NCI-H2171 (cell line): ENCODE measurements around the gene COLQ.

Experiments used
- DNase-seq: peaks from one replicate; lab custom pipeline; 2025; lab: John Stamatoyannopoulos, UW

COLQ gene

GRCh38 chr3:15454965-15455364 lies 66.5 kb downstream of the COLQ start:
- no peak for DNase-seq

DNA sequence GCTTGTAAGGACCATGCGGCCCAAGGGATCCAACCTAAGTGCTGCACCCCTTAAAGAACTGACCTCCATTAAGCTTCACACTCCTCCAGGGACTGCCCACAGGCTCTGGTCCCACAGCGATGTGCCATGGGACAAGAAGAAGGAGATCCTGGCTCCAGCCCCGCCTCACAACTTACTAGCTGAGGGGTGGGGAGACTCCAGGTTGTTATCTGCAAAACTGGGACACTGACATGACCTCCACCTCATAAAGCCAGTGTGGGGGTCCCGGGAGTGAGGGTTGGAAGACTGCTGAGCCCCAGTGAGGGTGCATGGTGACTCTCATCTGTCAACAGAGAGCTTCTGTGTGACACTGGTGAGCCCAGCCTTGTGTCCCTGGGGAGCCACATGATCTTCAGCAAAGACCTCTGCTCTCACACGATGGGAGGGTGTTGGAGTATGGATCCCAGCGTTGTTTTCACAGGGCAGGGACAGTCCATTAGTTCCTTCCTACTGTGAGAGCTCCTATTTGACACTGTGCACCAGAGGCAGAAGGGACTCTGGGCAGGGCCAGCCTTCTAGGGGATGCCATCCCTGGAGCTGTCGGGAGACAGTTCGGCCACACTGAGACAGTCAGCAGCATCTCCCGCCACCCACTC lies 67.4 kb downstream of the COLQ start:
- no peak for DNase-seq

DNA sequence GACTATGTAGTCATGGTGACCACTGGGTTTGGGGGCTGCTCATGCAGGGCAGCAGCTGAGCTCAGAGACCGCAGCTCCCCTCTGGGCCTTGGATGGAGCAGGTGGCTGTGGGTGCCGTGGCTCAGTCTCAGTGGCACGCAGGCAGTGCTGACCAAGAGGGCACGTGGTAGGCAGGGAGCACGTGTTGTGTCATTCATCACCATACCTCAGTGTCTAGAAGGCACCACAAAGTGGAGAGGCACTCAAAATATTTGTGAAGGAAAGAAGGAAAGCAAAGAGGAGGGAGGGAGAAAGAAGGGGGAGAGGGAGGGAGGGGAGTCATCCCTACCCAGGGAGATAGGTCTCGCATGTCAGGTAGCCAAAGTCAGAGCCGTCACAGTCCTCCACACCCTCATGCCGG lies 68.0 kb downstream of the COLQ start:
- DNase-seq, result no peak

- DNase-seq, result no peak
These were observed 68.5 kb downstream of the COLQ start for GRCh38 chr3:15452961-15453360.

DNA sequence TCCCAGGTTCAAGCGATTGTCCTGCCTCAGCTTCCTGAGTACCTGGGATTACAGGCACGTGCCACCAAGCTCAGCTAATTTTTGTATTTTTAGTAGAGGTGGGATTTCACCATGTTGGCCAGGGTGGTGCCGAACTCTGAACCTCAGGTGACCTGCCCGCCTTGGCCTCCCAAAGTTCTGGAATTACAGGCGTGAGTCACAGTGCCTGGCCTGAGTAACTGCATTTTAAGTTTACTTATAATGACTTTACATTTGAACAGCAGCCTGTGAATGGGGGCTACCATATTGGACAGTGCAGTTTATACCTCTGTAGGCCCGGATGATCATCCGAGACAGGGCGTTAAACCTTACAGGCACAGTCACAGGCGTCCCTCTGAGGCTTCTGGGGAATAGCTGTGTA lies 69.3 kb downstream of the COLQ start:
- no peak for DNase-seq

GRCh38 chr3:15451216-15452113 lies 70.0 kb downstream of the COLQ start:
- DNase-seq, result no peak

DNA sequence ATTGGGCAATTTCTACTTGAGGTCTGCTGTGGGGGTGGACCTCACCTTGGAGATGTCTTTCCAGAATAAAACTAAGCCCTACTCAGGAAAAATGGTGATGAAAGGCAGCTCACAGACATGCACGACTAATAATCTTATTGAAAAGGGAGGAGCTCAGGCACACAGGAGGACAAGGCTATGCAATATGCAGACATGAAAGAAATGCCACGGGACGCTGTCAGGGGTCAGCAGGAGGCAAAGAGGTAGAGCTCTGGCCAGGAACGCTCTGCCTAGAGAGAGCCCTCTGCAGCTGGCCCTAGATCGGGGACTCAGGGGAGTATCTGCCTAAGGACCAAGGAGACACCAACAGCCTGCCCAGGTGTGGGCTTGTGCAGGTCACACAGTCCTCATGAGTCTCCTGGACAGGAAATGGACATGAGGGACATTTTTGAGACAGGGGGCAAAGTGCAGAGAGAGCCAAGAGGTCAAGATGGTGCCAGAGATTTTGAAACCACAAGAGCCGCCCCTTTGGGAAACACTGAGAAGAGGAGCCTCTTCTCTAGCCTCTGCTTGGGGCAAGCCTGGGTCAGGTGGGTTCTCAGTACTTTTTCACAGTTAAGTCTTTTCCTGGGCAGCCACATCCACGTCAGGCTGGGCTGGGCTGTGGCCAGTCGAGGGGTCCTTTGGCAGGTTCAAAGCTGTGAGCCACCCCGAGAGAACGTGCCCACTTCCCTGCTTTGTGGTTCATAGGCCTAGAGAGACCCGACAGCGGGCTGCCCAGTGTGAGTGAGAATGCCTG lies 70.9 kb downstream of the COLQ start:
- no peak for DNase-seq

DNA sequence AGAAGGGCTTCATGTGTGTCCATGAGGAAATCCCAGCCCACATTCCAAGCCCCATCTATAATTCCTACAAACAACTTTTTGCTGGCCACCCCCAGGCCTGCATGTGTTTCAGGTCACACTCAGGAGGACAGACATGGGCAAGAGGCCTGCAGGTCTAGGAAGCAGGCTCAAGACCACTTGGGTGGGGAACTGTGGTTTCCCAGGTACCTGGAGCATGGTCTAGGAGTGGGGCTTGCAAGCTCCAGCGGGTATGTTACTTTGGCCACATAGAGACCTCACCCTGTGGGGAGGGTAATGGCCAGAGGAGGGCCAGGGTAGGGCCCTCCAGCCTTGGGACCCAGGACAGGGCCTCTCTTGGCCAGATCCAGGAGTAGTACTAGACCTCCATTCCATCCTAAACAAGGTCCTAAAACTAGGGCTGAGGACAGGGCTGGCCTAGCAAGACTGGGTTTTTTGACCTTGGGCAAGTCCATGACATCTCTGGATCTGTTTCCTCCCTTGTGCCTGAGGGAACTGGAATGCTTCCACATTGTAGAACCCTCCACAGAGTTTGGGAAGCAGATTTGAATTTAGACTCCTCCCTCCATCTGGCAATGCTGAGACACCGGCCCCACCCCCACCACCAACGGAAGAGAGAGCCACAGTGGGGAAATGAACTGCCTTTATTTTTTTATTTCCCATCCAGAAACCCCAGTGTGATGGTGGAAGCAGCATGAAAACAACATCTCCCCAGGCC lies 71.8 kb downstream of the COLQ start:
- DNase-seq, result no peak

DNA sequence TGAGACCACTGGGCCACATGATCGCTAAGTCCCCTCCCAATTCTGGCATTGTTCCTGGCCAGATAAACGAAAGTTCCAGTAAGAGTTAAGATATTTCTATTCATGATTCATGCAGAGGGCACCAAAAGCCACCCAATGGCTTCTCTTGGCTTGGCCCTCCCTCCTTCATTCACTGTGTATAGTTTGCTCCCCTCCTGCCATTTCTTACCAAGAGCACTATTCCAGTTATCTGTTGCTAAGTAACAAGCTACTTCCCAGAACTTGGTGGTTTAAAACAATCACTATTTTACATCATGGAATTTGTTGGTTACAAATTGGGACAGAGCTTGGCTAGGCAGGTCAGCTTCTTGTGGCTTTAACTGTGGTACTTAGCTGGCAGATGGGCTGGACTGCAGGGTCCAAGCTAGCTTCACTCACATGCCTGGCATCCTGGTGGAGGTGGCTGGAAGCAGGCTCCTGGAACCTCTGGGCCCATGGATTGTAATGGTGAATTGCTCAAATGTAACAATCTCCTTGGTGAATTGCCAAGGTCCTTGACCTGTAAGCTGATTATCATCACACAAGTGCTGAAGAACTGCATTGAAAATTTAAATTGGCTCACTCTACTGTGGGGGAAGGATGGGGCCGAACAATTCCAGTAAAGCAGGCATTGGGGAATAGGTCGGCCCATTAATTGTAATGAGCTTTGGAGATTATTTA lies 77.5 kb downstream of the COLQ start:
- no peak for DNase-seq

GRCh38 chr3:15440891-15441290 lies 80.6 kb downstream of the COLQ start:
- DNase-seq, result no peak

DNA sequence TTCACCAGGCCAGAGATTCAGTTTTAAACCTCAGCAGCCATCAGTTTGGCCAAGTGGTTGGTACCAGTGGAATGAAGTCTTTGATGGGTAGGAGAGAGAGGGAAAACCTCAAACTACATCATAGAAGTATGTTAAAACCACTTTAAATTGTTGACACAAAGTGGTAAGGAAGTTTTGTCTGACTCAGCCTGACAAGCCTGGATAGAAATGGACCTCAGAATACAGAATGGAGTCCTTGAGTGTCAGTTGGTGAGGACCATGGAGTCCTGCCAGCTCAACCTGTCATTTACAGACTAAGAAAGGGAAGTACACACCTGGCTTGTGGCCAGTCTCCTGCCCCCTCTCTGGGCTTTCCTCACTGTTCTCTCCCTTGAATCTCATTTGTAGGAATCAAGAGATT lies 82.0 kb downstream of the COLQ start:
- DNase-seq, result no peak

DNA sequence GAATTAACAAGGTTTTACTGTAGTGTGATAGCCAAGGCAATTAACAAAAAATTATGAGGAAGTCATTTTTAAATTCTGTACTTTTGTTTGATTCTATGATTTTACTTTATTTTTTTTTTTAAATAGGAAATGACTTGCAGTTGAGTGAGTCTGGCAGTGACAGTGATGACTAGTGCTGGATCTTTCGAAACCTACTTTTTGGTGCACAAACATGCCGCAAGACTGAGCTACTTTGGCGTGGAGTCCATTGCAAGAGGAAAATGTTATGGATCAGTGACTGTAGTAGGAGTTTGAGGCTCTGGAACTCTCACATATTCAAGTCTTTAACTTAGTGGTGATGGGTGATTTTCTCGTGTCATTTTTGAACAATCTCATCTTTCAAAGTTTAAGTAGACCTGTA lies 82.5 kb downstream of the COLQ start:
- no peak for DNase-seq

DNA sequence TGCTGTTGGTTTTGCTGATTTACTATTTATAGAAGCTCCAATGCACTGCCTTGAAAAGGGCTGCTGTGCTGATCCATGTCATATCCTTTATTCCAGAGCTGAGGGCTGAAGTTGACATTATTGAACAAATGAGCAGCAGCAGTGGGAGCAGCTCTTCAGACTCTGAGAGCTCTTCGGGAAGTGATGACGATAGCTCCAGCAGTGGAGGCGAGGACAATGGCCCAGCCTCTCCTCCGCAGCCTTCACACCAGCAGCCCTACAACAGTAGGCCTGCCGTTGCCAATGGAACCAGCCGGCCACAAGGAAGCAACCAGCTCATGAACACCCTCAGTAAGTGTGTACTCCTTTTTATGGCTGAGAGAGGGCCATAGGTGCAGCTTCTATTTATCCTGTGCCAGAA lies 85.3 kb downstream of the COLQ start:
- no peak for DNase-seq

- DNase-seq, result no peak
These were observed 86.8 kb downstream of the COLQ start for GRCh38 chr3:15434756-15435155.

DNA sequence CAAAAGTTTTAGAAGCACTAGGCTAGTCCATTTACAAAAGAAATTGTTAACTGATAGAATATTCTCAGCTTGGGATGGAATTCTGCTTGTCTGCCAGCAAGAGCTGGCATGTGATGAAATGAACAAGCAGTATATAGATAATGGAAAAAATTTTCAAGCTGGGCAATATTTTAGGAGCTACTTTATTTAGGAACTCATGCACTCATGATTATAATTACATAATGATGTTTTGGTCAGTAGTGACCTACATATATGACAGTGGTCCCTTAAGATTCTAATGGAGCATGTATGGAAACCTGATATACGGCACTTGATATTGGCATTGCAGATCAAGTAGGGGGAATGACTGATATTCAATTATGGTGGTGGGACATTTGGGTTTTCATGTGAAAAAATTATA lies 88.0 kb downstream of the COLQ start:
- DNase-seq, result no peak

- no peak for DNase-seq
These were observed 90.2 kb downstream of the COLQ start for GRCh38 chr3:15431256-15431837.

DNA sequence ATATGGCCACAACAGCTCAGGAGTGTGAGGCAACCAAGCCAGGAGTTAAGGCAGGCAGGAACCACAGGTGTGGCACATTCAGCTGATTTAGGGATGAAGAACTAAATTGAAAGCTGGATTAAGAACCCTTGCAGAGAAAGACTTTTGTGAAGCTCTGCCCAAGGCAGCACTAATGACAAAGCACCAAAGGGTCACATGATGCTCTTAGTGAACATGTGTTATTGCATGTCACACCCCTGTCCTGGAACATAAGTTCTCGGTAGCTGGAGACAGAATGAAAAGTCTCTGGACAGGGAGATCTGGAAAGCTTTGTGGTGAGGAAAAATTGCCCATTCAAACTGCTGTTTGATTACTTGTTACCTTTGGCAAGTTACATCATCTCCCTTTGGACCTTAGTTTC lies 90.9 kb downstream of the COLQ start:
- DNase-seq, result no peak

DNA sequence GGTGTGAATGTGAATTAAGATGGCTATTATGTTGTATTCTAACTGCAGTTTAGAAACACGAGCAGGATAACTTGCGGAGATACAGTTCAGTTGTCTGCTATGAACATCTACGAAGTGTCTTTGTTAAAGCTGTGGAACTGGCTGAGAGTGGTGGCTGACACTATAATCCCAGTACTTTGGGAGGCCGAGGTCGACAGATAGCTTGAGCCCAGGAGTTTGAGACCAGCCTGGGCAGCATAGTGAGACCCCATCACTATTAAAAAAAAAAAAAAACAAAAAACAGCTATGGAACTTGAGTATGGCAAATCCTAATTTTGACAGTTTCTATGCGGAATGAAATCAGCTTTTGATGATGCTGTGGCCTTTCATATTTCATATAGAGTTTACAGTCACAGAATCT lies 92.4 kb downstream of the COLQ start:
- no peak for DNase-seq

- DNase-seq, result no peak
These were observed 93.0 kb downstream of the COLQ start for GRCh38 chr3:15428539-15428938.

- no peak for DNase-seq
These were observed 93.5 kb downstream of the COLQ start for GRCh38 chr3:15427981-15428380.

GRCh38 chr3:15427182-15427880 lies 94.2 kb downstream of the COLQ start, which contains the start of the genes EAF1 and METTL6:
EAF1 (plus strand) TSS chr3:15427598; CDS start chr3:15427780, 182 bp downstream.
METTL6 (minus strand) TSS chr3:15427544; CDS start chr3:15426511, 1,033 bp downstream.
- DNase-seq, result peak; percentile 40
